HL-60 (cell line): ENCODE results near the gene NRP1.

Experiments used
- DNase-seq, 2 experiments: peaks; one replicate each; pipeline ENCODE4 v3.0.0-alpha.2; 2010 to 2020; ENCODE audit warnings: low read depth in 1 of 2, low spot score in 1 of 2
- H3K27ac ChIP-seq: fragments of 250-450 bp; sonication (Bioruptor Pico); replicated peaks from 2 replicates; pipeline ENCODE4 v1.5.1; 2020; ENCODE audit warnings: mild to moderate bottlenecking, moderate library complexity
- H3K27me3 ChIP-seq: fragments of 250-450 bp; sonication (Bioruptor Pico); 2 replicates; pipeline ENCODE4 v1.5.1; 2021; ENCODE audit warnings: mild to moderate bottlenecking, moderate library complexity; ENCODE audit not compliant: insufficient read depth, poor library complexity, severe bottlenecking
- H3K4me3 ChIP-seq: replicated peaks from 2 replicates; pipeline ENCODE4 v1.5.1; 2011; ENCODE audit warnings: mild to moderate bottlenecking, control low read depth, low read length; ENCODE audit not compliant: insufficient read depth
- GABPA ChIP-seq: IDR thresholded peaks from 2 replicates; pipeline ENCODE4 v1.6.1; 2012; ENCODE audit warnings: low read depth
- POLR2AphosphoS5 ChIP-seq: IDR thresholded peaks from 2 replicates; pipeline ENCODE4 v1.6.1; 2012; ENCODE audit warnings: low read depth
- SPI1 ChIP-seq: IDR thresholded peaks from 2 replicates; pipeline ENCODE4 v1.6.1; 2012; ENCODE audit warnings: low read depth, mild to moderate bottlenecking, borderline replicate concordance
- TF ChIP-seq, protein P1 (sequence below): IDR thresholded peaks from 2 replicates; pipeline ENCODE4 v1.6.1; 2012; ENCODE audit warnings: low read depth; ENCODE audit not compliant: insufficient replicate concordance
- TF ChIP-seq, protein P2 (sequence below): IDR thresholded peaks from one replicate; pipeline ENCODE4 v1.5.1; 2011; ENCODE audit warnings: low read length, control low read depth, inconsistent platforms; ENCODE audit not compliant: insufficient read depth

NRP1 gene

GRCh38 chr10:33265621-33266020 lies 68.8 kb downstream of the NRP1 start:
- no peak overlapping the region for H3K4me3 ChIP-seq
- no peak overlapping the region for H3K27ac ChIP-seq
- TF ChIP-seq POLR2AphosphoS5 = no peak
- TF ChIP-seq GABPA = no peak
- TF ChIP-seq, protein P1, sequence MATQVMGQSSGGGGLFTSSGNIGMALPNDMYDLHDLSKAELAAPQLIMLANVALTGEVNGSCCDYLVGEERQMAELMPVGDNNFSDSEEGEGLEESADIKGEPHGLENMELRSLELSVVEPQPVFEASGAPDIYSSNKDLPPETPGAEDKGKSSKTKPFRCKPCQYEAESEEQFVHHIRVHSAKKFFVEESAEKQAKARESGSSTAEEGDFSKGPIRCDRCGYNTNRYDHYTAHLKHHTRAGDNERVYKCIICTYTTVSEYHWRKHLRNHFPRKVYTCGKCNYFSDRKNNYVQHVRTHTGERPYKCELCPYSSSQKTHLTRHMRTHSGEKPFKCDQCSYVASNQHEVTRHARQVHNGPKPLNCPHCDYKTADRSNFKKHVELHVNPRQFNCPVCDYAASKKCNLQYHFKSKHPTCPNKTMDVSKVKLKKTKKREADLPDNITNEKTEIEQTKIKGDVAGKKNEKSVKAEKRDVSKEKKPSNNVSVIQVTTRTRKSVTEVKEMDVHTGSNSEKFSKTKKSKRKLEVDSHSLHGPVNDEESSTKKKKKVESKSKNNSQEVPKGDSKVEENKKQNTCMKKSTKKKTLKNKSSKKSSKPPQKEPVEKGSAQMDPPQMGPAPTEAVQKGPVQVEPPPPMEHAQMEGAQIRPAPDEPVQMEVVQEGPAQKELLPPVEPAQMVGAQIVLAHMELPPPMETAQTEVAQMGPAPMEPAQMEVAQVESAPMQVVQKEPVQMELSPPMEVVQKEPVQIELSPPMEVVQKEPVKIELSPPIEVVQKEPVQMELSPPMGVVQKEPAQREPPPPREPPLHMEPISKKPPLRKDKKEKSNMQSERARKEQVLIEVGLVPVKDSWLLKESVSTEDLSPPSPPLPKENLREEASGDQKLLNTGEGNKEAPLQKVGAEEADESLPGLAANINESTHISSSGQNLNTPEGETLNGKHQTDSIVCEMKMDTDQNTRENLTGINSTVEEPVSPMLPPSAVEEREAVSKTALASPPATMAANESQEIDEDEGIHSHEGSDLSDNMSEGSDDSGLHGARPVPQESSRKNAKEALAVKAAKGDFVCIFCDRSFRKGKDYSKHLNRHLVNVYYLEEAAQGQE = no peak
- TF ChIP-seq SPI1 = no peak
- TF ChIP-seq, protein P2, sequence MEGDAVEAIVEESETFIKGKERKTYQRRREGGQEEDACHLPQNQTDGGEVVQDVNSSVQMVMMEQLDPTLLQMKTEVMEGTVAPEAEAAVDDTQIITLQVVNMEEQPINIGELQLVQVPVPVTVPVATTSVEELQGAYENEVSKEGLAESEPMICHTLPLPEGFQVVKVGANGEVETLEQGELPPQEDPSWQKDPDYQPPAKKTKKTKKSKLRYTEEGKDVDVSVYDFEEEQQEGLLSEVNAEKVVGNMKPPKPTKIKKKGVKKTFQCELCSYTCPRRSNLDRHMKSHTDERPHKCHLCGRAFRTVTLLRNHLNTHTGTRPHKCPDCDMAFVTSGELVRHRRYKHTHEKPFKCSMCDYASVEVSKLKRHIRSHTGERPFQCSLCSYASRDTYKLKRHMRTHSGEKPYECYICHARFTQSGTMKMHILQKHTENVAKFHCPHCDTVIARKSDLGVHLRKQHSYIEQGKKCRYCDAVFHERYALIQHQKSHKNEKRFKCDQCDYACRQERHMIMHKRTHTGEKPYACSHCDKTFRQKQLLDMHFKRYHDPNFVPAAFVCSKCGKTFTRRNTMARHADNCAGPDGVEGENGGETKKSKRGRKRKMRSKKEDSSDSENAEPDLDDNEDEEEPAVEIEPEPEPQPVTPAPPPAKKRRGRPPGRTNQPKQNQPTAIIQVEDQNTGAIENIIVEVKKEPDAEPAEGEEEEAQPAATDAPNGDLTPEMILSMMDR = no peak
- H3K27me3 ChIP-seq = no peaks in the 10 kb centered on the region
- no peak for DNase-seq

DNA sequence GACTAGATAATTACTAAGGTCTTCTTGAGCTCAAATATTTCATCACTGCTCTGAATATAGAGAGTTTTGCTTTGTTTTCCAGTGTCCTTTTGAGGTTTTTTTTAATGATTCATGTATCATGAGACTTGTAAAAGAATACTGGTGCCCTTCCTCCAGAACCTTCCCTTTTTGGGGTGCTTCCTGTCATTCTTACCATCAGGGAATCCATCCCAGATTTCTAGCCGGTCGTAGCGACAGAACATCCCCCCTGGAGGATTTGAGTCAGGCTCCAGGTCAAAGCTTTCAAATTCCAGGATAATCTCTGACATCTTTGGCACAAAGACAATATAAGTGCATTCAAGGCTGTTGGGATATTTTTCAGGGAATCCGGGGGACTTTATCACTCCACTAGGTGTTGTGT lies 71.0 kb downstream of the NRP1 start:
- Histone ChIP-seq H3K27me3 (no peaks in the 10 kb centered on the region), H3K4me3 (no peak overlapping the region), H3K27ac (no peak overlapping the region)
- DNase-seq = no peak
- TF ChIP-seq, protein P2 = no peak
- TF ChIP-seq SPI1 = no peak
- TF ChIP-seq, protein P1 = no peak
- no peak for TF ChIP-seq GABPA
- no peak for TF ChIP-seq POLR2AphosphoS5

GRCh38 chr10:33262871-33263270 lies 71.6 kb downstream of the NRP1 start:
- Histone ChIP-seq H3K27me3 (no peaks in the 10 kb centered on the region), H3K27ac (no peak overlapping the region), H3K4me3 (no peak overlapping the region)
- no peak for TF ChIP-seq SPI1
- TF ChIP-seq GABPA = no peak
- TF ChIP-seq POLR2AphosphoS5 = no peak
- TF ChIP-seq, protein P2 = no peak
- TF ChIP-seq, protein P1 = no peak
- DNase-seq = no peak
